COLO829 (cell line): ENCODE measurements around the gene SF3A1.
A peak's percentile ranks its signal among the peaks of the same experiment; 100 is the strongest.

Source experiments
- DNase-seq: peaks from one replicate; pipeline ENCODE4 v3.0.0; 2012; ENCODE audit warnings: low spot score

The SF3A1 gene

GRCh38 chr22:30286813-30287647, 69.7 kb downstream of the SF3A1 start:
- DNase-seq = peak; percentile 59

GRCh38 chr22:30286331-30286730, 70.4 kb downstream of the SF3A1 start:
- no peak for DNase-seq

GRCh38 chr22:30285846-30286200, 70.9 kb downstream of the SF3A1 start:
- no peak for DNase-seq

- DNase-seq = no peak
Observed at GRCh38 chr22:30285176-30285845, 71.4 kb downstream of the SF3A1 start.

- DNase-seq = no peak
Observed at GRCh38 chr22:30284666-30285065, 72.0 kb downstream of the SF3A1 start.

GRCh38 chr22:30284172-30284571, 72.5 kb downstream of the SF3A1 start:
- DNase-seq = no peak

GRCh38 chr22:30283342-30283741, 73.4 kb downstream of the SF3A1 start:
- no peak for DNase-seq

GRCh38 chr22:30282616-30283046, 74.1 kb downstream of the SF3A1 start:
- no peak for DNase-seq
